Anterior cingulate cortex (tissue), 58 donors: ENCODE measurements around the gene ATG9B.
A peak's percentile ranks its signal among the peaks of the same experiment; 100 is the strongest.
"Not testable (repeated sequence)": the region's sequence is repeated elsewhere in the genome, so short reads cannot be mapped to it uniquely, and the experiment has no call there.

Source experiments
- DNase-seq, 58 donors: peaks; one replicate each; lab custom pipeline; 2025; lab: John Stamatoyannopoulos, UW

Gene ATG9B

GRCh38 chr7:151058781-151059366 is 34.6 kb upstream of the ATG9B start:
- DNase-seq: peak in 5 of 58 donors; percentile 51 to 64 (median 56)

- DNase-seq: peak; percentile 87 to 100 (median 99)
These were observed 33.9 kb upstream of the ATG9B start for GRCh38 chr7:151057989-151058780.

GRCh38 chr7:151057506-151057988 is 33.3 kb upstream of the ATG9B start, which contains the start of gene CDK5:
TSS of gene CDK5 (minus strand) at chr7:151057897. CDS start at chr7:151057848, 49 bp downstream.
- DNase-seq: peak in 1 of 58 donors; percentile 70

GRCh38 chr7:151056666-151057505 is 32.6 kb upstream of the ATG9B start:
- peak in 4 of 58 donors; percentile 11 to 29 (median 17) for DNase-seq

- DNase-seq: no peak
These were observed 32.0 kb upstream of the ATG9B start for GRCh38 chr7:151056283-151056665.

GRCh38 chr7:151053751-151054150 is 29.5 kb upstream of the ATG9B start:
- DNase-seq: no peak

GRCh38 chr7:151053096-151053495 is 28.8 kb upstream of the ATG9B start:
- DNase-seq: no peak

GRCh38 chr7:151051108-151051507 is 26.8 kb upstream of the ATG9B start:
- DNase-seq: peak in 32 of 58 donors; percentile 9 to 63 (median 32)

- DNase-seq: no peak
These were observed 24.7 kb upstream of the ATG9B start for GRCh38 chr7:151048911-151049463.

GRCh38 chr7:151047976-151048815 is 23.9 kb upstream of the ATG9B start, which contains the start of gene ASIC3:
TSS of gene ASIC3 (plus strand) at chr7:151048531. CDS start at chr7:151048886, 355 bp downstream.
- DNase-seq: peak in 1 of 58 donors; percentile 15

GRCh38 chr7:151046603-151047573 is 22.6 kb upstream of the ATG9B start:
- DNase-seq: peak in 7 of 58 donors; percentile 14 to 34 (median 24)

- peak in 2 of 58 donors; percentile 17 to 20 for DNase-seq
These were observed 21.7 kb upstream of the ATG9B start for GRCh38 chr7:151045967-151046366.

- DNase-seq: no peak
These were observed 21.0 kb upstream of the ATG9B start for GRCh38 chr7:151045262-151045661.

GRCh38 chr7:151043959-151044358 is 19.7 kb upstream of the ATG9B start:
- DNase-seq: no peak

GRCh38 chr7:151043449-151043848 is 19.2 kb upstream of the ATG9B start:
- not testable (repeated sequence) for DNase-seq

GRCh38 chr7:151040616-151041375 is 16.5 kb upstream of the ATG9B start:
- DNase-seq: no peak

- no peak for DNase-seq
These were observed 15.7 kb upstream of the ATG9B start for GRCh38 chr7:151039850-151040548.
